SK-N-SH (cell line): ENCODE results near the gene JAK1. TPM values are rescaled to one million over a fixed set of nuclear protein-coding genes. Genes with fewer than 3 reads are reported as not detected.

Source experiments
- CTCF ChIA-PET: fragments of 300-600, 350-600 bp; formaldehyde crosslinking; extraction: SDS; loops from one replicate; lab custom pipeline; 2021; lab: Yijun Ruan, JAX
- POLR2A ChIA-PET: fragments of 350-600 bp; sonication (Branson Sonifier 250); formaldehyde crosslinking; extraction: SDS; loops from one replicate; lab custom pipeline; 2020; ENCODE audit warnings: antibody characterized with exemption, inconsistent platforms; lab: Yijun Ruan, JAX
- DNase-seq: peaks from one replicate; pipeline ENCODE4 v3.0.0; 2012
- H2AFZ ChIP-seq: fragments of 200-600 bp; sonication (generic); 2 replicates; pipeline ENCODE4 v1.8.1; 2016; ENCODE audit warnings: antibody characterized with exemption, mild to moderate bottlenecking, low read depth
- H3F3A ChIP-seq: fragments of 200-600 bp; sonication (generic); replicated peaks from 2 replicates; pipeline ENCODE3; 2016; ENCODE audit warnings: antibody characterized with exemption, mild to moderate bottlenecking; ENCODE audit not compliant: insufficient read depth
- H3K27ac ChIP-seq, 2 experiments: fragments of 200-500 bp in 1 of 2; fragments of 200-600 bp in 1 of 2; sonication (Bioruptor generic) in 1 of 2; sonication (generic), shearing (Covaris generic) in 1 of 2; 2 replicates each; pipeline versions ENCODE4 v1.5.1 to v1.6.1; 2014 to 2016; ENCODE audit warnings: low read depth in 2 of 2, inconsistent platforms in 1 of 2, low read length in 1 of 2, mild to moderate bottlenecking in 1 of 2, mixed read lengths in 1 of 2
- H3K27me3 ChIP-seq: fragments of 200-600 bp; sonication (generic), shearing (Covaris generic); 2 replicates; pipeline ENCODE4 v1.6.1; 2016; ENCODE audit warnings: mixed run types; ENCODE audit not compliant: insufficient read depth
- H3K36me3 ChIP-seq, 2 experiments: fragments of 200-500 bp in 1 of 2; fragments of 200-600 bp in 1 of 2; sonication (Bioruptor generic) in 1 of 2; sonication (generic) in 1 of 2; replicated peaks in 1 of 2; 2 replicates each; pipeline versions ENCODE3 to v1.5.1; 2014 to 2016; ENCODE audit warnings: low read length in 1 of 2, mild to moderate bottlenecking in 1 of 2; ENCODE audit not compliant: insufficient read depth in 2 of 2, control insufficient read depth in 1 of 2
- H3K4me1 ChIP-seq, 2 experiments: fragments of 200-500 bp in 1 of 2; fragments of 200-600 bp in 1 of 2; sonication (Bioruptor generic) in 1 of 2; sonication (generic), shearing (Covaris generic) in 1 of 2; 2 replicates each; pipeline versions ENCODE4 v1.5.1 to v1.6.1; 2014 to 2016; ENCODE audit warnings: low read depth in 1 of 2, low read length in 1 of 2, mixed run types in 1 of 2; ENCODE audit not compliant: insufficient read depth in 2 of 2, control insufficient read depth in 1 of 2
- H3K4me2 ChIP-seq: fragments of 200-600 bp; sonication (generic), shearing (Covaris generic); 2 replicates; pipeline ENCODE4 v1.6.1; 2017; ENCODE audit warnings: mixed run types
- H3K4me3 ChIP-seq, 2 experiments: fragments of 200-500 bp in 1 of 2; fragments of 200-600 bp in 1 of 2; sonication (Bioruptor generic) in 1 of 2; sonication (generic), shearing (Covaris generic) in 1 of 2; 2 replicates each; pipeline versions ENCODE4 v1.5.1 to v1.8.1; 2014 to 2016; ENCODE audit warnings: low read depth in 2 of 2, inconsistent platforms in 1 of 2, low read length in 1 of 2, mild to moderate bottlenecking in 1 of 2, mixed read lengths in 1 of 2, moderate library complexity in 1 of 2
- H3K79me2 ChIP-seq: fragments of 200-600 bp; sonication (generic); 2 replicates; pipeline ENCODE4 v1.8.1; 2017; ENCODE audit warnings: mild to moderate bottlenecking; ENCODE audit not compliant: insufficient read depth
- H3K9ac ChIP-seq: fragments of 200-600 bp; sonication (generic); 2 replicates; pipeline ENCODE4 v1.6.1; 2017; ENCODE audit warnings: mixed run types
- H3K9me2 ChIP-seq: fragments of 200-600 bp; sonication (generic); 2 replicates; pipeline ENCODE4 v1.6.1; 2017; ENCODE audit warnings: mixed run types
- H3K9me3 ChIP-seq: fragments of 200-600 bp; sonication (generic); 2 replicates; pipeline ENCODE4 v1.6.1; 2017; ENCODE audit warnings: mixed run types, mild to moderate bottlenecking, moderate library complexity
- H4K20me1 ChIP-seq: fragments of 200-600 bp; sonication (generic); 2 replicates; pipeline ENCODE4 v1.6.1; 2017; ENCODE audit warnings: mild to moderate bottlenecking, mixed run types; ENCODE audit not compliant: insufficient read depth
- ELF1 ChIP-seq: IDR thresholded peaks from 2 replicates; pipeline ENCODE4 v1.4.0; 2012
- EP300 ChIP-seq, 2 experiments: IDR thresholded peaks; 2 replicates each; pipeline versions ENCODE4 v1.4.0 to v1.6.1; 2012; ENCODE audit warnings: borderline replicate concordance in 1 of 2, low read depth in 1 of 2, low read length in 1 of 2
- EZH2phosphoT487 ChIP-seq: fragments of 200-600 bp; sonication (generic); IDR thresholded peaks from 2 replicates; pipeline ENCODE4 v1.6.1; 2017; ENCODE audit warnings: low read depth, mixed run types, mild to moderate bottlenecking, antibody characterized with exemption, moderate library complexity, borderline replicate concordance
- FOXJ3 ChIP-seq: sonication (generic); formaldehyde crosslinking; IDR thresholded peaks from 2 replicates; pipeline ENCODE4 v1.5.1; 2020; ENCODE audit warnings: mild to moderate bottlenecking, missing genetic modification reagents
- FOXM1 ChIP-seq: IDR thresholded peaks from 2 replicates; pipeline ENCODE4 v1.4.0; 2012; ENCODE audit warnings: low read depth, mild to moderate bottlenecking
- GATA2 ChIP-seq: sonication (generic); formaldehyde crosslinking; IDR thresholded peaks from 2 replicates; pipeline ENCODE4 v1.5.0; 2020; ENCODE audit warnings: mild to moderate bottlenecking, missing genetic modification reagents
- IRF3 ChIP-seq: fragments of 150-350 bp; IDR thresholded peaks from 2 replicates; pipeline ENCODE4 v1.6.1; 2016; ENCODE audit warnings: mild to moderate bottlenecking, low read depth, low read length
- MAX ChIP-seq: IDR thresholded peaks from 2 replicates; pipeline ENCODE4 v1.4.0; 2012; ENCODE audit warnings: low read depth
- MEF2A ChIP-seq: IDR thresholded peaks from 2 replicates; pipeline ENCODE4 v1.4.0; 2012; ENCODE audit warnings: low read depth, borderline replicate concordance
- MXI1 ChIP-seq: IDR thresholded peaks from 2 replicates; pipeline ENCODE4 v1.6.1; 2012; ENCODE audit warnings: mild to moderate bottlenecking, low read depth, low read length, improper control_type of control experiment
- PBX3 ChIP-seq: IDR thresholded peaks from 2 replicates; pipeline ENCODE4; 2012
- POLR2AphosphoS5 ChIP-seq: IDR thresholded peaks from 2 replicates; pipeline ENCODE4 v1.6.1; 2012; ENCODE audit warnings: low read depth, low read length
- RCOR1 ChIP-seq: fragments of 150-350 bp; IDR thresholded peaks from 2 replicates; pipeline ENCODE4 v1.6.1; 2017; ENCODE audit warnings: antibody characterized with exemption, low read length
- SMC3 ChIP-seq: IDR thresholded peaks from 2 replicates; pipeline ENCODE4 v1.6.1; 2012; ENCODE audit warnings: low read depth, low read length, improper control_type of control experiment
- TEAD4 ChIP-seq: IDR thresholded peaks from 2 replicates; pipeline ENCODE4 v1.4.0; 2012; ENCODE audit warnings: mild to moderate bottlenecking, borderline replicate concordance; ENCODE audit not compliant: insufficient read depth
- USF2 ChIP-seq: fragments of 150-350 bp; IDR thresholded peaks from 2 replicates; pipeline ENCODE4 v1.6.1; 2017; ENCODE audit warnings: antibody characterized with exemption, low read length, low read depth, borderline replicate concordance
- YY1 ChIP-seq: IDR thresholded peaks from 2 replicates; pipeline ENCODE4 v1.4.0; 2012; ENCODE audit warnings: low read depth, mild to moderate bottlenecking
- ZBTB33 ChIP-seq: IDR thresholded peaks from 2 replicates; pipeline ENCODE4 v1.4.0; 2012; ENCODE audit warnings: low read depth, borderline replicate concordance
- WGBS: methylation state at CpG from one replicate; pipeline ENCODE4 v1.1.6; 2017; ENCODE audit warnings: low lambda C conversion rate; 5-methylcytosine and 5-hydroxymethylcytosine counted together
- polyA plus RNA-seq, 3 experiments: library from polyadenylated mRNA; depleted of rRNA; stranded (reverse); fragments of >200 nt; gene quantifications; 2 replicates each; pipeline ENCODE4 v1.2.3, GENCODE V29; 2012

The JAK1 gene
- polyA plus RNA-seq, 1 of the 3 experiments (the other 2 are of a cell fraction), result 47.5 TPM

- H3K4me2 ChIP-seq, result no peak overlapping the region
- no peaks in the 10 kb centered on the region for H3K36me3 ChIP-seq
- DNase-seq, result no peak
- WGBS, result 94% methylated on average over 5 of the region's 5 CpGs
- H3K9me3 ChIP-seq, result no peaks in the 10 kb centered on the region
- H4K20me1 ChIP-seq, result no peaks in the 10 kb centered on the region
- POLR2A ChIA-PET, result no interaction called here
- no peak overlapping the region for H3K27ac ChIP-seq
- no peaks in the 10 kb centered on the region for H3F3A ChIP-seq
- H3K4me1 ChIP-seq, result no peaks in the 10 kb centered on the region
- no peak overlapping the region for H3K9ac ChIP-seq
- H3K79me2 ChIP-seq, result no peaks in the 10 kb centered on the region
- H3K9me2 ChIP-seq, result no peaks in the 10 kb centered on the region
- TF ChIP-seq TEAD4 (no peak), SMC3 (no peak), GATA2 (CRISPR knock-in tag) (no peak), USF2 (no peak), ELF1 (no peak), RCOR1 (no peak), MAX (no peak), EZH2phosphoT487 (no peak), MXI1 (no peak), MEF2A (no peak), FOXJ3 (no peak), PBX3 (no peak), FOXM1 (no peak), ZBTB33 (no peak), EP300 (IDR thresholded peaks at IDR 0.05; ENCODE audit: borderline replicate concordance in 1 of 2, low read depth in 1 of 2, low read length in 1 of 2) (no peak), YY1 (no peak), IRF3 (no peak), POLR2AphosphoS5 (no peak)
- H2AFZ ChIP-seq, result no peak overlapping the region
- no peak overlapping the region for H3K4me3 ChIP-seq
- CTCF ChIA-PET, result no interaction called here
- H3K27me3 ChIP-seq, result no peaks in the 10 kb centered on the region
Measured at GRCh38 chr1:65009724-65010420, 43.5 kb upstream of the JAK1 start.
